ENCODE measurements around the gene COL5A2.

COL5A2 gene

GRCh38 chr2:189192766-189193165 is 13.2 kb upstream of the COL5A2 start:
- no peak overlapping the region for H3K27ac ChIP-seq
- no peak for TF ChIP-seq ZFX (IDR thresholded peaks at IDR 0.05)
- TF ChIP-seq CTCF (conservative IDR thresholded peaks at IDR 0.05), result no peak

GRCh38 chr2:189191766-189192165 is 12.2 kb upstream of the COL5A2 start:
- H3K27ac ChIP-seq, result no peak overlapping the region
- TF ChIP-seq ZFX (IDR thresholded peaks at IDR 0.05), result no peak

GRCh38 chr2:189190685-189191084 is 11.1 kb upstream of the COL5A2 start:
- no peak overlapping the region for H3K27ac ChIP-seq
- TF ChIP-seq CTCF (conservative IDR thresholded peaks at IDR 0.05) (no peak), ZFX (IDR thresholded peaks at IDR 0.05) (no peak)

GRCh38 chr2:189188115-189188805 is 8.7 kb upstream of the COL5A2 start:
- TF ChIP-seq CTCF (conservative IDR thresholded peaks at IDR 0.05) (no peak), ZFX (IDR thresholded peaks at IDR 0.05) (no peak)
- no peak overlapping the region for H3K27ac ChIP-seq

GRCh38 chr2:189183170-189183569 is 3.6 kb upstream of the COL5A2 start:
- H3K27ac ChIP-seq, result no peak overlapping the region
- TF ChIP-seq CTCF (conservative IDR thresholded peaks at IDR 0.05), result no peak
- no peak for TF ChIP-seq ZFX (IDR thresholded peaks at IDR 0.05)

- no peak overlapping the region for H3K27ac ChIP-seq
Observed at GRCh38 chr2:189181706-189182105, 2.1 kb upstream of the COL5A2 start.

GRCh38 chr2:189178726-189179569 is 613 bp downstream of the COL5A2 start:
- TF ChIP-seq CTCF (conservative IDR thresholded peaks at IDR 0.05) (no peak), ZFX (IDR thresholded peaks at IDR 0.05) (no peak)
- no peak overlapping the region for H3K27ac ChIP-seq

More at GRCh38 chr2:189181706-189182105, 2.1 kb upstream of the COL5A2 start:
- TF ChIP-seq ZFX (IDR thresholded peaks at IDR 0.05) (no peak), CTCF (conservative IDR thresholded peaks at IDR 0.05) (no peak)
